IMR-90 (cell line): ENCODE data around the gene ATXN1. TPM values are rescaled to one million over a fixed set of nuclear protein-coding genes. Genes with fewer than 3 reads are reported as not detected.

ENCODE experiments used
- ATAC-seq: fragments of 200-7000 bp; cut with Tn5 transposase; 2 replicates; pipeline ENCODE4 v1.9.1; 2020; ENCODE audit warnings: low read depth, mild to moderate bottlenecking, moderate library complexity
- BruUV-seq: library from RNA; stranded (reverse); fragments of 400-500 nt; replicated peaks from 2 replicates; lab custom pipeline; 2021; lab: Mats Ljungman, UMichigan
- CTCF ChIA-PET: fragments of 300-600 bp; formaldehyde crosslinking; extraction: SDS; loops from one replicate; lab custom pipeline; 2021; ENCODE audit warnings: antibody characterized with exemption; lab: Yijun Ruan, JAX
- POLR2A ChIA-PET: fragments of 300-600 bp; sonication (Branson Sonifier 250); formaldehyde crosslinking; loops from one replicate; lab custom pipeline; 2022; ENCODE audit warnings: antibody characterized with exemption; ENCODE audit not compliant: unreplicated experiment; lab: Charles Lee
- DNase-seq: peaks from one replicate; pipeline ENCODE4 v3.0.0; 2013
- H2AFZ ChIP-seq: replicated peaks from 2 replicates; pipeline ENCODE3; 2013; ENCODE audit warnings: low read length, mild to moderate bottlenecking; ENCODE audit not compliant: poor library complexity
- H2AK5ac ChIP-seq: 2 replicates; pipeline ENCODE4 v1.6.1; 2013; ENCODE audit warnings: low read depth, low read length, inconsistent platforms
- H2AK9ac ChIP-seq: replicated peaks from 2 replicates; pipeline ENCODE3; 2013; ENCODE audit warnings: mild to moderate bottlenecking, low read depth, low read length, moderate library complexity; ENCODE audit not compliant: poor library complexity
- H2BK120ac ChIP-seq: 2 replicates; pipeline ENCODE4 v1.6.1; 2013; ENCODE audit warnings: low read depth, low read length, inconsistent platforms
- H2BK15ac ChIP-seq: 3 replicates; pipeline ENCODE4 v1.6.1; 2013; ENCODE audit warnings: low read depth, low read length, inconsistent platforms
- H2BK20ac ChIP-seq: 2 replicates; pipeline ENCODE4 v1.6.1; 2013; ENCODE audit warnings: low read depth, mild to moderate bottlenecking, inconsistent platforms, low read length, moderate library complexity
- H2BK5ac ChIP-seq: 2 replicates; pipeline ENCODE4 v1.6.1; 2013; ENCODE audit warnings: mild to moderate bottlenecking, low read depth, low read length, inconsistent platforms; ENCODE audit not compliant: poor library complexity, severe bottlenecking
- H3K14ac ChIP-seq: replicated peaks from 2 replicates; pipeline ENCODE4 v1.6.1; 2013; ENCODE audit warnings: low read depth, low read length, inconsistent platforms
- H3K18ac ChIP-seq: 2 replicates; pipeline ENCODE4 v1.6.1; 2013; ENCODE audit warnings: low read depth, low read length, control low read depth
- H3K23ac ChIP-seq: 2 replicates; pipeline ENCODE4 v1.6.1; 2013; ENCODE audit warnings: low read depth, low read length, inconsistent platforms
- H3K27ac ChIP-seq: 2 replicates; pipeline ENCODE4 v1.5.1; 2013; ENCODE audit warnings: mild to moderate bottlenecking, control low read depth, low read length; ENCODE audit not compliant: insufficient read depth
- H3K27me3 ChIP-seq: 2 replicates; pipeline ENCODE4 v1.6.1; 2013; ENCODE audit warnings: low read length; ENCODE audit not compliant: control insufficient read depth, insufficient read depth
- H3K36me3 ChIP-seq: 2 replicates; pipeline ENCODE4 v1.6.1; 2013; ENCODE audit warnings: low read length, mixed read lengths; ENCODE audit not compliant: control insufficient read depth, insufficient read depth
- H3K4ac ChIP-seq: 2 replicates; pipeline ENCODE4 v1.6.1; 2013; ENCODE audit warnings: low read depth, low read length, inconsistent platforms
- H3K4me1 ChIP-seq: 2 replicates; pipeline ENCODE4 v1.6.1; 2013; ENCODE audit warnings: low read length, mixed read lengths; ENCODE audit not compliant: control insufficient read depth, insufficient read depth
- H3K4me2 ChIP-seq: 2 replicates; pipeline ENCODE4 v1.6.1; 2013; ENCODE audit warnings: low read depth, mild to moderate bottlenecking, control low read depth, low read length, moderate library complexity
- H3K4me3 ChIP-seq: 2 replicates; pipeline ENCODE4 v1.5.1; 2013; ENCODE audit warnings: low read depth, mild to moderate bottlenecking, control low read depth, low read length, moderate library complexity; ENCODE audit not compliant: insufficient read depth
- H3K56ac ChIP-seq: 2 replicates; pipeline ENCODE4 v1.6.1; 2013; ENCODE audit warnings: low read length, inconsistent platforms; ENCODE audit not compliant: insufficient read depth; ENCODE audit errors: extremely low read depth
- H3K79me1 ChIP-seq, 2 experiments: 2 replicates each; pipeline ENCODE4 v1.6.1; 2013; ENCODE audit warnings: low read length in 2 of 2, inconsistent platforms in 1 of 2, low read depth in 1 of 2
- H3K9ac ChIP-seq: 2 replicates; pipeline ENCODE4 v1.6.1; 2013; ENCODE audit warnings: low read depth, low read length, control low read depth
- H3K9me1 ChIP-seq: 2 replicates; pipeline ENCODE4 v1.6.1; 2013; ENCODE audit warnings: low read length, inconsistent platforms; ENCODE audit not compliant: insufficient read depth
- H3K9me3 ChIP-seq: 2 replicates; pipeline ENCODE4 v1.6.1; 2013; ENCODE audit warnings: low read length; ENCODE audit not compliant: control insufficient read depth, insufficient read depth
- H4K20me1 ChIP-seq: 2 replicates; pipeline ENCODE4 v1.6.1; 2013; ENCODE audit warnings: low read length, inconsistent platforms; ENCODE audit not compliant: insufficient read depth
- H4K5ac ChIP-seq: 2 replicates; pipeline ENCODE4 v1.6.1; 2013; ENCODE audit warnings: mild to moderate bottlenecking, low read depth, low read length, control low read depth
- H4K8ac ChIP-seq, 2 experiments: 2 replicates each; pipeline ENCODE4 v1.6.1; 2013; ENCODE audit warnings: low read depth in 2 of 2, low read length in 2 of 2, control low read depth in 1 of 2, inconsistent platforms in 1 of 2
- H4K91ac ChIP-seq: 2 replicates; pipeline ENCODE4 v1.6.1; 2013; ENCODE audit warnings: low read depth, low read length, inconsistent platforms; ENCODE audit not compliant: insufficient read depth
- BHLHE40 ChIP-seq: fragments of 150-350 bp; IDR thresholded peaks from 2 replicates; pipeline ENCODE4 v1.6.1; 2016; ENCODE audit warnings: mild to moderate bottlenecking, low read depth, low read length
- CEBPB ChIP-seq: IDR thresholded peaks from 2 replicates; pipeline ENCODE4 v1.6.1; 2012; ENCODE audit warnings: low read depth, low read length, improper control_type of control experiment
- CHD1 ChIP-seq: IDR thresholded peaks from 2 replicates; pipeline ENCODE4 v1.6.1; 2012; ENCODE audit warnings: low read depth, low read length, improper control_type of control experiment
- FOS ChIP-seq: fragments of 150-350 bp; IDR thresholded peaks from 2 replicates; pipeline ENCODE4 v1.6.1; 2016; ENCODE audit warnings: low read depth, low read length
- MAFK ChIP-seq: IDR thresholded peaks from 2 replicates; pipeline ENCODE4 v1.6.1; 2012; ENCODE audit warnings: low read depth, low read length, improper control_type of control experiment
- MAZ ChIP-seq: IDR thresholded peaks from 2 replicates; pipeline ENCODE4 v1.6.1; 2012; ENCODE audit warnings: low read depth, mild to moderate bottlenecking, low read length, improper control_type of control experiment, moderate library complexity, borderline replicate concordance
- MXI1 ChIP-seq: IDR thresholded peaks from 2 replicates; pipeline ENCODE4 v1.6.1; 2012; ENCODE audit warnings: low read depth, mild to moderate bottlenecking, low read length, moderate library complexity, borderline replicate concordance
- NFE2L2 ChIP-seq: fragments of 150-350 bp; IDR thresholded peaks from 2 replicates; pipeline ENCODE4 v1.6.1; 2016; ENCODE audit warnings: low read depth, mild to moderate bottlenecking, low read length
- POLR2A ChIP-seq: IDR thresholded peaks from 2 replicates; pipeline ENCODE4 v1.6.1; 2012; ENCODE audit warnings: mild to moderate bottlenecking, low read depth, low read length
- RAD21 ChIP-seq: IDR thresholded peaks from 2 replicates; pipeline ENCODE4 v1.6.1; 2012; ENCODE audit warnings: low read length, improper control_type of control experiment
- RCOR1 ChIP-seq: IDR thresholded peaks from 2 replicates; pipeline ENCODE4 v1.6.1; 2012; ENCODE audit warnings: mild to moderate bottlenecking, low read length, improper control_type of control experiment; ENCODE audit not compliant: insufficient replicate concordance
- RFX5 ChIP-seq: IDR thresholded peaks from 2 replicates; pipeline ENCODE4 v1.8.0; 2012; ENCODE audit warnings: low read depth, mild to moderate bottlenecking, low read length, moderate library complexity
- SMC3 ChIP-seq: fragments of 150-350 bp; IDR thresholded peaks from 2 replicates; pipeline ENCODE4 v1.6.1; 2016; ENCODE audit warnings: low read depth, mild to moderate bottlenecking, antibody characterized with exemption, low read length, moderate library complexity
- WGBS, 2 experiments: methylation state at CpG; one replicate each; pipeline versions ENCODE4 v1.1.5 to v1.1.7; 2013; ENCODE audit warnings: missing lambda C conversion rate in 2 of 2; ENCODE audit not compliant: insufficient read length in 1 of 2; ENCODE audit errors: extremely low coverage in 2 of 2; 5-methylcytosine and 5-hydroxymethylcytosine counted together
- dilution Hi-C: fragments of 300-500 bp; cut with HindIII; formaldehyde crosslinking; loops from one replicate; pipeline ENCODE4 v1.14.3; 2018; ENCODE audit warnings: low sequenced_read_pairs; ENCODE audit not compliant: unreplicated experiment
- in situ Hi-C: fragments of 300-500 bp; cut with MboI; formaldehyde crosslinking; loops from 3 replicates; pipeline ENCODE4 v1.14.3; 2019; ENCODE audit warnings: low sequenced_read_pairs, inconsistent platforms, mixed read lengths
- intact Hi-C: fragments of 100-400 bp; cut with micrococcal nuclease; formaldehyde crosslinking; loops from 2 replicates; pipeline ENCODE4 v1.10.0; 2022
- polyA plus RNA-seq, 3 experiments: library from polyadenylated mRNA; depleted of rRNA; stranded (reverse); fragments of >200 nt; gene quantifications; 2 replicates each; pipeline ENCODE4 v1.2.3, GENCODE V29; 2012; ENCODE audit warnings: low replicate concordance in 1 of 3
- total RNA-seq: library from RNA; depleted of rRNA; stranded (reverse); fragments of >200 nt; gene quantifications from 2 replicates; pipeline ENCODE4 v1.2.3, GENCODE V29; 2012
- TF ChIP-seq, protein P1 (sequence below): fragments of 150-350 bp; IDR thresholded peaks from 2 replicates; pipeline ENCODE4 v1.6.1; 2016; ENCODE audit warnings: low read depth, mild to moderate bottlenecking, low read length, moderate library complexity, borderline replicate concordance
- TF ChIP-seq, protein P2 (sequence below): conservative IDR thresholded peaks from 2 replicates; pipeline ENCODE4 v1.5.1; 2012; ENCODE audit warnings: mild to moderate bottlenecking, low read depth, low read length, improper control_type of control experiment
- TF ChIP-seq, protein P3 (sequence below): fragments of 150-350 bp; IDR thresholded peaks from 2 replicates; pipeline ENCODE4 v1.6.1; 2017; ENCODE audit warnings: mild to moderate bottlenecking, antibody characterized with exemption, low read length, low read depth

The ATXN1 gene
- total and polyA plus RNA-seq, 2 of the 4 experiments (the other 2 are of a cell fraction) = 7.3 to 11.1 TPM

DNA sequence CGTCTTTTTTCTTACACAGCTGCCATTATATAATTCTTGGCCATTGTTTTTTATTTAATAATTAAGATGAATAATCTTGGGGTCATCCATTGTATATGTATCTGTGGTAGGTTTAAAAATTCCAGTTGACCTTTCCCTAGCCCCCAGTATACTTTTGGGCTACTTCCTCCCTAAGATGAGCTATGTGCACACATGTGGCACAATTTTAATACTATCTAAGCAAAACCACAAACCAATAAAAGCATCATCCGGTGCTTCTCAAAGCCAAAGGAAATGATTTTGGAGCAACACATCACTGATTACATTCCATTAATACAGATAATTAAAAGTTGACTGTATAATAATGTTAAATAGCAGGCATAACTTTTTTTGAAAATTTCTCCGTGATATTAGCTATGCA, 161.2 kb downstream of the ATXN1 start:
- Histone ChIP-seq H2BK15ac (no peak overlapping the region), H4K8ac (no peak overlapping the region), H2AFZ (no peak overlapping the region), H3K27ac (no peak overlapping the region), H3K36me3 (peaks cover 11% of the 10 kb centered on the region), H4K5ac (no peak overlapping the region), H3K23ac (no peak overlapping the region), H3K9me1 (peaks cover 10% of the 10 kb centered on the region), H3K79me1 (peaks cover 0 to 11% of the 10 kb centered on the region in 2 experiments; a peak in 3 of 4 replicates), H2AK9ac (no peak overlapping the region), H4K20me1 (no peaks in the 10 kb centered on the region), H3K9ac (no peak overlapping the region), H3K4ac (no peak overlapping the region), H3K27me3 (no peaks in the 10 kb centered on the region), H3K4me2 (no peak overlapping the region), H3K9me3 (no peaks in the 10 kb centered on the region), H2BK20ac (no peak overlapping the region), H2AK5ac (no peak overlapping the region), H3K14ac (no peak overlapping the region), H2BK120ac (no peak overlapping the region), H2BK5ac (no peak overlapping the region), H3K4me3 (no peak overlapping the region), H4K91ac (no peak overlapping the region), H3K56ac (no peak overlapping the region), H3K18ac (no peak overlapping the region), H3K4me1 (no peaks in the 10 kb centered on the region)
- dilution Hi-C loops (no loop called here), in situ Hi-C loops (no loop called here), intact Hi-C loops (no loop called here)
- no peak for DNase-seq
- CTCF ChIA-PET = no interaction called here
- POLR2A ChIA-PET = no interaction called here
- BruUV-seq = no TSS peak
- WGBS, 2 experiments = no CpG with 5 or more reads among the region's 3 CpGs
- TF ChIP-seq FOS = no peak
- no peak for TF ChIP-seq CHD1
- TF ChIP-seq NFE2L2 = no peak
- TF ChIP-seq, protein P1, sequence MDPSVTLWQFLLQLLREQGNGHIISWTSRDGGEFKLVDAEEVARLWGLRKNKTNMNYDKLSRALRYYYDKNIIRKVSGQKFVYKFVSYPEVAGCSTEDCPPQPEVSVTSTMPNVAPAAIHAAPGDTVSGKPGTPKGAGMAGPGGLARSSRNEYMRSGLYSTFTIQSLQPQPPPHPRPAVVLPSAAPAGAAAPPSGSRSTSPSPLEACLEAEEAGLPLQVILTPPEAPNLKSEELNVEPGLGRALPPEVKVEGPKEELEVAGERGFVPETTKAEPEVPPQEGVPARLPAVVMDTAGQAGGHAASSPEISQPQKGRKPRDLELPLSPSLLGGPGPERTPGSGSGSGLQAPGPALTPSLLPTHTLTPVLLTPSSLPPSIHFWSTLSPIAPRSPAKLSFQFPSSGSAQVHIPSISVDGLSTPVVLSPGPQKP = no peak
- no peak for TF ChIP-seq BHLHE40
- TF ChIP-seq POLR2A = no peak
- TF ChIP-seq, protein P2, sequence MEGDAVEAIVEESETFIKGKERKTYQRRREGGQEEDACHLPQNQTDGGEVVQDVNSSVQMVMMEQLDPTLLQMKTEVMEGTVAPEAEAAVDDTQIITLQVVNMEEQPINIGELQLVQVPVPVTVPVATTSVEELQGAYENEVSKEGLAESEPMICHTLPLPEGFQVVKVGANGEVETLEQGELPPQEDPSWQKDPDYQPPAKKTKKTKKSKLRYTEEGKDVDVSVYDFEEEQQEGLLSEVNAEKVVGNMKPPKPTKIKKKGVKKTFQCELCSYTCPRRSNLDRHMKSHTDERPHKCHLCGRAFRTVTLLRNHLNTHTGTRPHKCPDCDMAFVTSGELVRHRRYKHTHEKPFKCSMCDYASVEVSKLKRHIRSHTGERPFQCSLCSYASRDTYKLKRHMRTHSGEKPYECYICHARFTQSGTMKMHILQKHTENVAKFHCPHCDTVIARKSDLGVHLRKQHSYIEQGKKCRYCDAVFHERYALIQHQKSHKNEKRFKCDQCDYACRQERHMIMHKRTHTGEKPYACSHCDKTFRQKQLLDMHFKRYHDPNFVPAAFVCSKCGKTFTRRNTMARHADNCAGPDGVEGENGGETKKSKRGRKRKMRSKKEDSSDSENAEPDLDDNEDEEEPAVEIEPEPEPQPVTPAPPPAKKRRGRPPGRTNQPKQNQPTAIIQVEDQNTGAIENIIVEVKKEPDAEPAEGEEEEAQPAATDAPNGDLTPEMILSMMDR = no peak
- TF ChIP-seq, protein P3, sequence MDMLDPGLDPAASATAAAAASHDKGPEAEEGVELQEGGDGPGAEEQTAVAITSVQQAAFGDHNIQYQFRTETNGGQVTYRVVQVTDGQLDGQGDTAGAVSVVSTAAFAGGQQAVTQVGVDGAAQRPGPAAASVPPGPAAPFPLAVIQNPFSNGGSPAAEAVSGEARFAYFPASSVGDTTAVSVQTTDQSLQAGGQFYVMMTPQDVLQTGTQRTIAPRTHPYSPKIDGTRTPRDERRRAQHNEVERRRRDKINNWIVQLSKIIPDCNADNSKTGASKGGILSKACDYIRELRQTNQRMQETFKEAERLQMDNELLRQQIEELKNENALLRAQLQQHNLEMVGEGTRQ = no peak
- no peak for TF ChIP-seq MAFK
- TF ChIP-seq SMC3 = no peak
- TF ChIP-seq RAD21 = no peak
- TF ChIP-seq MXI1 = no peak
- TF ChIP-seq CEBPB = no peak
- no peak for TF ChIP-seq RCOR1
- no peak for TF ChIP-seq RFX5
- no peak for TF ChIP-seq MAZ
- ATAC-seq = no peak
